Measurements from ENCODE around the gene S100A3. TPM values are rescaled to one million over a fixed set of nuclear protein-coding genes. Genes with fewer than 3 reads are reported as not detected.
A peak's percentile ranks its signal among the peaks of the same experiment; 100 is the strongest.

S100A3 gene
- total RNA-seq, 3 donors from 2014 or later, result 0.44 to 2.6 (median 2.2) TPM

- peak overlapping the region in 2 of 3 donors; percentile 1 to 9 for H3K4me3 ChIP-seq
- peak in 1 of 2 donors; percentile 77 for DNase-seq (ENCODE audit: low spot score in 2 of 2)
- intact Hi-C loops (cut with DNase I; ENCODE audit: low total_unique reads), result no loop called here
Observed at GRCh38 chr1:153506831-153507413, 42.1 kb downstream of the S100A3 start.

GRCh38 chr1:153506386-153506785, 42.7 kb downstream of the S100A3 start:
- TF ChIP-seq POLR2A (IDR thresholded peaks at IDR 0.05) (no peak), POLR2AphosphoS5 (IDR thresholded peaks at IDR 0.05) (no peak), CTCF (IDR thresholded peaks at IDR 0.05) (no peak)
- H3K4me3 ChIP-seq, result no peak overlapping the region
- intact Hi-C loops (cut with DNase I; ENCODE audit: low total_unique reads), result no loop called here

More at GRCh38 chr1:153506831-153507413, 42.1 kb downstream of the S100A3 start:
- TF ChIP-seq POLR2AphosphoS5 (IDR thresholded peaks at IDR 0.05) (peak in 2 of 3 donors; percentile 30 to 36), POLR2A (IDR thresholded peaks at IDR 0.05) (no peak), CTCF (IDR thresholded peaks at IDR 0.05) (no peak)
- Histone ChIP-seq H3K4me1 (peaks cover 0 to 9% of the 10 kb centered on the region in 2 donors), H3K27ac (peak overlapping the region; percentile 77 to 86), H3K36me3 (no peaks in the 10 kb centered on the region), H3K9me3 (no peaks in the 10 kb centered on the region), H3K27me3 (no peaks in the 10 kb centered on the region)

GRCh38 chr1:153505576-153505975, 43.5 kb downstream of the S100A3 start:
- no peak for DNase-seq (ENCODE audit: low spot score in 2 of 2)
- TF ChIP-seq POLR2AphosphoS5 (IDR thresholded peaks at IDR 0.05) (no peak), CTCF (IDR thresholded peaks at IDR 0.05) (no peak)
- H3K36me3 ChIP-seq, result no peaks in the 10 kb centered on the region
- no peaks in the 10 kb centered on the region for H3K27me3 ChIP-seq
- peaks cover 0 to 9% of the 10 kb centered on the region in 2 donors for H3K4me1 ChIP-seq
- H3K27ac ChIP-seq, result peak overlapping the region in 1 of 2 donors; percentile 86
- H3K9me3 ChIP-seq, result no peaks in the 10 kb centered on the region
- intact Hi-C loops (cut with DNase I; ENCODE audit: low total_unique reads), result no loop called here
- H3K4me3 ChIP-seq, result no peak overlapping the region

More at GRCh38 chr1:153506386-153506785, 42.7 kb downstream of the S100A3 start:
- Histone ChIP-seq H3K4me1 (peaks cover 0 to 9% of the 10 kb centered on the region in 2 donors), H3K9me3 (no peaks in the 10 kb centered on the region), H3K27ac (peak overlapping the region; percentile 77 to 86), H3K36me3 (no peaks in the 10 kb centered on the region), H3K27me3 (no peaks in the 10 kb centered on the region)
- DNase-seq (ENCODE audit: low spot score in 2 of 2), result no peak

- no peak for DNase-seq (ENCODE audit: low spot score in 2 of 2)
- H3K9me3 ChIP-seq, result no peaks in the 10 kb centered on the region
- no peak for TF ChIP-seq CTCF (IDR thresholded peaks at IDR 0.05)
- TF ChIP-seq POLR2AphosphoS5 (IDR thresholded peaks at IDR 0.05), result no peak
- TF ChIP-seq POLR2A (IDR thresholded peaks at IDR 0.05), result no peak
- no peak overlapping the region for H3K4me3 ChIP-seq
- no peaks in the 10 kb centered on the region for H3K27me3 ChIP-seq
- H3K4me1 ChIP-seq, result peaks cover 0 to 9% of the 10 kb centered on the region in 2 donors
- no peaks in the 10 kb centered on the region for H3K36me3 ChIP-seq
- intact Hi-C loops (cut with DNase I; ENCODE audit: low total_unique reads), result no loop called here
- no peak overlapping the region for H3K27ac ChIP-seq
Observed at GRCh38 chr1:153503766-153504165, 45.3 kb downstream of the S100A3 start.

- Histone ChIP-seq H3K36me3 (no peaks in the 10 kb centered on the region), H3K9me3 (no peaks in the 10 kb centered on the region), H3K4me3 (no peak overlapping the region), H3K27me3 (no peaks in the 10 kb centered on the region), H3K27ac (no peak overlapping the region), H3K4me1 (no peaks in the 10 kb centered on the region)
- TF ChIP-seq POLR2AphosphoS5 (IDR thresholded peaks at IDR 0.05) (no peak), POLR2A (IDR thresholded peaks at IDR 0.05) (no peak), CTCF (IDR thresholded peaks at IDR 0.05) (no peak)
- no peak for DNase-seq (ENCODE audit: low spot score in 2 of 2)
- intact Hi-C loops (cut with DNase I; ENCODE audit: low total_unique reads), result no loop called here
Observed at GRCh38 chr1:153498746-153499145, 50.3 kb downstream of the S100A3 start.

Other genes starting within 250 kb of the S100A3 start
- gene PGLYRP3, start 236.3 kb downstream of the S100A3 start, total RNA-seq, result not detected
- gene PGLYRP4, start 200.4 kb downstream of the S100A3 start, total RNA-seq, result not detected
- 100 to 1,000 TPM in 2 of 3 donors, 10 to 100 TPM in 1; 90.3 to 329 (median 208) TPM for gene S100A9, start 191.4 kb downstream of the S100A3 start, total RNA-seq
- 1 to 10 TPM in 2 of 3 donors, not detected in 1; 1.3 to 1.8 TPM for gene S100A12, start 173.6 kb downstream of the S100A3 start, total RNA-seq
- 10 to 100 TPM; 13.1 to 37.4 (median 26.5) TPM for gene S100A8, start 158.2 kb downstream of the S100A3 start, total RNA-seq
- not detected for gene S100A7A, start 132.7 kb downstream of the S100A3 start, total RNA-seq
- not detected for gene S100A7, start 88.6 kb downstream of the S100A3 start, total RNA-seq
- 100 to 1,000 TPM; 351 to 861 (median 423) TPM for gene S100A6, start 13.3 kb downstream of the S100A3 start, total RNA-seq
- not detected for gene S100A5, start 8.3 kb downstream of the S100A3 start, total RNA-seq
- 1,000 to 10,000 TPM in 1 of 3 donors, 100 to 1,000 TPM in 2; 177 to 1,015 (median 198) TPM for gene S100A4, start 3.5 kb downstream of the S100A3 start, total RNA-seq
- gene S100A2, start 16.6 kb upstream of the S100A3 start, total RNA-seq, result 1 to 10 TPM in 1 of 3 donors, under 1 TPM in 1, not detected in 1; 0.33 to 5.4 TPM
- 100 to 1,000 TPM in 2 of 3 donors, 10 to 100 TPM in 1; 52.0 to 154 (median 102) TPM for gene S100A16, start 63.9 kb upstream of the S100A3 start, total RNA-seq
- gene S100A14, start 67.1 kb upstream of the S100A3 start, total RNA-seq, result 10 to 100 TPM in 2 of 3 donors, not detected in 1; 70.1 to 99.2 TPM
- gene S100A13, start 78.2 kb upstream of the S100A3 start, total RNA-seq, result 100 to 1,000 TPM; 163 to 221 (median 198) TPM
- 10 to 100 TPM in 2 of 3 donors, 1 to 10 TPM in 1; 6.1 to 40.0 (median 28.5) TPM for gene S100A1, start 79.2 kb upstream of the S100A3 start, total RNA-seq
- gene CHTOP, start 84.8 kb upstream of the S100A3 start, total RNA-seq, result 100 to 1,000 TPM in 1 of 3 donors, 10 to 100 TPM in 2; 37.1 to 112 (median 71.8) TPM
- 10 to 100 TPM; 43.3 to 70.7 (median 54.2) TPM for gene SNAPIN, start 109.4 kb upstream of the S100A3 start, total RNA-seq
- 100 to 1,000 TPM in 2 of 3 donors, 10 to 100 TPM in 1; 92.2 to 169 (median 147) TPM for gene ILF2, start 121.7 kb upstream of the S100A3 start, total RNA-seq
- 100 to 1,000 TPM in 1 of 3 donors, 10 to 100 TPM in 2; 19.9 to 134 (median 46.5) TPM for gene NPR1, start 129.4 kb upstream of the S100A3 start, total RNA-seq
- gene INTS3, start 178.8 kb upstream of the S100A3 start, total RNA-seq, result 10 to 100 TPM; 46.5 to 53.4 (median 51.7) TPM
- gene SLC27A3, start 226.1 kb upstream of the S100A3 start, total RNA-seq, result 10 to 100 TPM; 23.0 to 36.2 (median 31.5) TPM

All from breast epithelium (tissue), 4 donors.